K562 (cell line): ENCODE measurements around the gene ZFPM1. TPM values are rescaled to one million over a fixed set of nuclear protein-coding genes. Genes with fewer than 3 reads are reported as not detected.

Source experiments
- ESRRA ChIP-seq: fragments of 450-650 bp; IDR thresholded peaks from 2 replicates; pipeline ENCODE4 v1.6.1; 2014; ENCODE audit warnings: low read depth, mild to moderate bottlenecking, moderate library complexity, borderline replicate concordance
- ESRRB ChIP-seq: fragments of 250-450 bp; sonication (Bioruptor Pico); IDR thresholded peaks from 2 replicates; pipeline ENCODE4 v1.5.0; 2020; ENCODE audit warnings: mild to moderate bottlenecking, moderate library complexity, borderline replicate concordance
- MAX ChIP-seq: sonication (generic); formaldehyde crosslinking; IDR thresholded peaks from 2 replicates; pipeline ENCODE4 v1.9.0; 2022; ENCODE audit warnings: mild to moderate bottlenecking, missing genetic modification reagents
- MECOM ChIP-seq: fragments of 250-450 bp; sonication (Bioruptor Pico); IDR thresholded peaks from 2 replicates; pipeline ENCODE4 v1.8.0; 2022; ENCODE audit warnings: inconsistent platforms
- PKNOX1 ChIP-seq: fragments of 450-650 bp; IDR thresholded peaks from 2 replicates; pipeline ENCODE4 v1.6.1; 2016
- REST ChIP-seq, 2 experiments: fragments of 450-650 bp; formaldehyde crosslinking in 1 of 2; IDR thresholded peaks; 2 replicates each; pipeline versions ENCODE4 v1.4.0 to v1.6.1; 2014 to 2020; ENCODE audit warnings: mild to moderate bottlenecking in 2 of 2, borderline replicate concordance in 1 of 2, low read depth in 1 of 2
- STAG1 ChIP-seq: sonication (generic); formaldehyde crosslinking; IDR thresholded peaks from 2 replicates; pipeline ENCODE4 v1.5.0; 2020; ENCODE audit warnings: missing genetic modification reagents, borderline replicate concordance
- ZBTB1 ChIP-seq: sonication (generic); formaldehyde crosslinking; IDR thresholded peaks from 2 replicates; pipeline ENCODE4 v1.8.1; 2023; ENCODE audit warnings: missing genetic modification reagents, low read depth, mild to moderate bottlenecking, borderline replicate concordance
- ZFP91 ChIP-seq: sonication (generic); formaldehyde crosslinking; IDR thresholded peaks from 2 replicates; pipeline ENCODE4 v1.8.0; 2022; ENCODE audit warnings: mild to moderate bottlenecking, missing genetic modification reagents
- ZNF239 ChIP-seq: fragments of 250-450 bp; sonication (Bioruptor Pico); IDR thresholded peaks from 2 replicates; pipeline ENCODE4 v1.4.0; 2020; ENCODE audit warnings: mild to moderate bottlenecking
- ZNF518B ChIP-seq: fragments of 250-450 bp; sonication (Bioruptor Pico); IDR thresholded peaks from 2 replicates; pipeline ENCODE4 v1.5.0; 2021; ENCODE audit warnings: mild to moderate bottlenecking, moderate library complexity
- polyA plus RNA-seq, 8 experiments: library from polyadenylated mRNA; depleted of rRNA in 4 of 8; stranded (reverse) in 5 of 8; unstranded in 3 of 8; fragments of >200 nt; fragmentation: Nextera tagmentation in 2 of 8; fragmentation: Illumina TruSeq in 1 of 8; extraction: Ambion mirVana in 2 of 8; extraction: Trizol in 1 of 8; gene quantifications; 2 replicates each; pipeline versions ENCODE4 v1.2.1 to v1.2.3, GENCODE V29; 2011 to 2014; ENCODE audit warnings: inconsistent platforms in 1 of 8, missing spikeins in 1 of 8
- total RNA-seq, 7 experiments: library from RNA; depleted of rRNA in 6 of 7; stranded (reverse); fragments of >200 nt in 6 of 7; fragmentation: Illumina TruSeq in 2 of 7; extraction: Trizol in 2 of 7; gene quantifications; 2 replicates each; pipeline versions ENCODE4 v1.2.1 to v1.2.3, GENCODE V29; 2011 to 2021; ENCODE audit warnings: low replicate concordance in 1 of 7

Gene ZFPM1
- total and polyA plus RNA-seq, 9 of the 15 experiments (the other 6 are each of a cell fraction or from before 2014, with no cell fraction given): 0.03 to 35.9 (median 1.4) TPM

GRCh38 chr16:88473666-88474534 lies 20.8 kb downstream of the ZFPM1 start (continued):
- TF ChIP-seq REST (IDR thresholded peaks at IDR 0.05; ENCODE audit: borderline replicate concordance) (peak; percentile 70), REST (CRISPR knock-in tag; IDR thresholded peaks at IDR 0.05; ENCODE audit: low read depth) (no peak), ESRRA (no peak), PKNOX1 (no peak), ZFP91 (no peak), ZNF518B (no peak), ZBTB1 (no peak), MAX (CRISPR knock-in tag) (no peak), ESRRB (CRISPR knock-in tag) (no peak), MECOM (CRISPR knock-in tag) (no peak), STAG1 (no peak), ZNF239 (CRISPR knock-in tag) (no peak)
